Measurements from ENCODE around the gene SLC6A18. TPM values are rescaled to one million over a fixed set of nuclear protein-coding genes. Genes with fewer than 3 reads are reported as not detected.

Gene SLC6A18
- total RNA-seq, 1 donor from 2014 or later, result not detected

DNA sequence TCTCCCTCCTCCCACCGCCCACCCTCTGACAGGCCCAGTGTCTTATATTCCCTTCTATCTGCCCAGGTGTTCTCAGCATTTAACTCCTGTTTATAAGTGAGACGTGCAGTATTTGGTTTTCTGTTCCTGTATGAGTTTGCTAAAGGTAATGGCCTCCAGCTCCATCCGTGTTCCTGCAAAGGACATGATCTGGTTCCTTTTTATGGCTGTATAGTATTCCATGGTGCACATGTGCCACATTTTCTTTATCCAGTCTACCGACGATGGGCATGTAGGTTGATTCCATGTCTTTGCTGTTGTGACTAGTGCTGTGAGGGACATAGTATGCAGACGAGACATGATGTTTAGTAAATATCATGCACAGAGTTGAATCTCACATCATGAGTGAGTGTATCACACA is 30.8 kb upstream of the SLC6A18 start:
- H3K36me3 ChIP-seq (ENCODE audit: control insufficient read depth, insufficient read depth, low read length), result no peaks in the 10 kb centered on the region
- no peak for DNase-seq (ENCODE audit: low read depth)
- H3K27me3 ChIP-seq (ENCODE audit: control insufficient read depth, insufficient read depth, low read length), result peaks cover 15% of the 10 kb centered on the region
- H3K4me3 ChIP-seq (ENCODE audit: low read depth, low read length), result no peak overlapping the region
- TF ChIP-seq, protein P1, sequence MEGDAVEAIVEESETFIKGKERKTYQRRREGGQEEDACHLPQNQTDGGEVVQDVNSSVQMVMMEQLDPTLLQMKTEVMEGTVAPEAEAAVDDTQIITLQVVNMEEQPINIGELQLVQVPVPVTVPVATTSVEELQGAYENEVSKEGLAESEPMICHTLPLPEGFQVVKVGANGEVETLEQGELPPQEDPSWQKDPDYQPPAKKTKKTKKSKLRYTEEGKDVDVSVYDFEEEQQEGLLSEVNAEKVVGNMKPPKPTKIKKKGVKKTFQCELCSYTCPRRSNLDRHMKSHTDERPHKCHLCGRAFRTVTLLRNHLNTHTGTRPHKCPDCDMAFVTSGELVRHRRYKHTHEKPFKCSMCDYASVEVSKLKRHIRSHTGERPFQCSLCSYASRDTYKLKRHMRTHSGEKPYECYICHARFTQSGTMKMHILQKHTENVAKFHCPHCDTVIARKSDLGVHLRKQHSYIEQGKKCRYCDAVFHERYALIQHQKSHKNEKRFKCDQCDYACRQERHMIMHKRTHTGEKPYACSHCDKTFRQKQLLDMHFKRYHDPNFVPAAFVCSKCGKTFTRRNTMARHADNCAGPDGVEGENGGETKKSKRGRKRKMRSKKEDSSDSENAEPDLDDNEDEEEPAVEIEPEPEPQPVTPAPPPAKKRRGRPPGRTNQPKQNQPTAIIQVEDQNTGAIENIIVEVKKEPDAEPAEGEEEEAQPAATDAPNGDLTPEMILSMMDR (IDR thresholded peaks at IDR 0.05; ENCODE audit: insufficient read depth, low read length, poor library complexity, severe bottlenecking), result no peak

DNA sequence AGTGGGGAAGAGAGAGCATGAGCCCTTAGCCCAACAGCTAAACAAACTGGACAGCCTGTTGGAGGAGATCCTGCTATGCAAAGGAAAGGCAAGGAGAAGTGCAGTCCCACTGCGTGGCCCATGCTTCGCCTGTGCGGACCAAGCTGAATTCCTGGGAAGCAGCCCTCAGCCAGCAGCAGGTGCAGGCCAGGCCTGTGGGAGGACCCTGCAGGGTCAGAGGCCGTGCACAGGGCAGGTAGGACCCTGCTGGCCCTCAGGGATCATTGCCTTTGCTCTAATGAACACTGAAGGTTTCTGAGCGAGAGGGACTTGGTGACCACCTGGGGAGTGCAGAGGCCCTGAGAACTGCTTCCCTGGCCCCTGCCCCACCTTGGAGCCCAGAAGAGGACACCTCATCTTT is 29.7 kb upstream of the SLC6A18 start:
- Histone ChIP-seq H3K27me3 (ENCODE audit: control insufficient read depth, insufficient read depth, low read length) (peaks cover 13% of the 10 kb centered on the region), H3K36me3 (ENCODE audit: control insufficient read depth, insufficient read depth, low read length) (no peaks in the 10 kb centered on the region), H3K4me3 (ENCODE audit: low read depth, low read length) (no peak overlapping the region)
- no peak for DNase-seq (ENCODE audit: low read depth)
- TF ChIP-seq, protein P1 (IDR thresholded peaks at IDR 0.05; ENCODE audit: insufficient read depth, low read length, poor library complexity, severe bottlenecking), result no peak

DNA sequence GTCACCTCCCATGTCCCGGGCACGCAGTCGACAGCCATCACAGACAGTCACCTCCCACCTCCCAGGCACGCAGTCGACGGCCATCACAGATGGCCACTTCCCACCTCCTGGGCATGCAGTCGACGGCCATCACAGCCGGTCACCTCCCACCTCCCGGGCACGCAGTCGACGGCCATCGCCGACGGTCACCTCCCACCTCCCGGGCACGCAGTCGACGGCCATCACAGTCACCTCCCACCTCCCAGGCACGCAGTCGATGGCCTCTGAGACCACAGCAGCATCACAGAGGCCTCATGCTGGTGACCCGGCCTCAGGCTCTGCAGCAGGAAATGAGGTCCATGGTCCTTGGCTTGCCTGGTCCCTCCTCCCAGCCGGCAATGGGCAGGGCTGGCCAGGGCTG is 29.3 kb upstream of the SLC6A18 start:
- peaks cover 11% of the 10 kb centered on the region for H3K27me3 ChIP-seq (ENCODE audit: control insufficient read depth, insufficient read depth, low read length)
- no peak overlapping the region for H3K4me3 ChIP-seq (ENCODE audit: low read depth, low read length)
- H3K36me3 ChIP-seq (ENCODE audit: control insufficient read depth, insufficient read depth, low read length), result no peaks in the 10 kb centered on the region
- DNase-seq (ENCODE audit: low read depth), result no peak
- TF ChIP-seq, protein P1 (IDR thresholded peaks at IDR 0.05; ENCODE audit: insufficient read depth, low read length, poor library complexity, severe bottlenecking), result no peak

DNA sequence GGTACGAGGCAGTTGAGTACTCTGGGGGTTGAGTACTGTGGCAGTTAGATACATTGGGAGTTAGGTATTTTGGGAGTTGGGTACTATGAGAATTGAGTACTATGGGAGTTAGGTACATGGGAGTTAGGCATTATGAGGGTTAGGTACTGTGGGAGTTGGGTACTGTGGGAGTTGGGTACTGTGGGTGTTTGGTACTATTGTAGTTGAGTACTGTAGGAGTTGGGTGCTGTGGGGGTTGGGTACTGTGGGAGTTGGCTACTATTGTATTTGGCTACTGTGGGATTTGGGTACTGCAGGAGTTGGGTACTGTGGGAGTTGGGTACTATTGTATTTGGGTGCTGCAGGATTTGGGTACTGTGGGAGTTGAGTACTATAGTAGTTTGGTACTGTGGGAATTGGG is 28.6 kb upstream of the SLC6A18 start:
- DNase-seq (ENCODE audit: low read depth), result no peak
- TF ChIP-seq, protein P1 (IDR thresholded peaks at IDR 0.05; ENCODE audit: insufficient read depth, low read length, poor library complexity, severe bottlenecking), result no peak
- no peaks in the 10 kb centered on the region for H3K36me3 ChIP-seq (ENCODE audit: control insufficient read depth, insufficient read depth, low read length)
- H3K4me3 ChIP-seq (ENCODE audit: low read depth, low read length), result no peak overlapping the region
- H3K27me3 ChIP-seq (ENCODE audit: control insufficient read depth, insufficient read depth, low read length), result peaks cover 10% of the 10 kb centered on the region

DNA sequence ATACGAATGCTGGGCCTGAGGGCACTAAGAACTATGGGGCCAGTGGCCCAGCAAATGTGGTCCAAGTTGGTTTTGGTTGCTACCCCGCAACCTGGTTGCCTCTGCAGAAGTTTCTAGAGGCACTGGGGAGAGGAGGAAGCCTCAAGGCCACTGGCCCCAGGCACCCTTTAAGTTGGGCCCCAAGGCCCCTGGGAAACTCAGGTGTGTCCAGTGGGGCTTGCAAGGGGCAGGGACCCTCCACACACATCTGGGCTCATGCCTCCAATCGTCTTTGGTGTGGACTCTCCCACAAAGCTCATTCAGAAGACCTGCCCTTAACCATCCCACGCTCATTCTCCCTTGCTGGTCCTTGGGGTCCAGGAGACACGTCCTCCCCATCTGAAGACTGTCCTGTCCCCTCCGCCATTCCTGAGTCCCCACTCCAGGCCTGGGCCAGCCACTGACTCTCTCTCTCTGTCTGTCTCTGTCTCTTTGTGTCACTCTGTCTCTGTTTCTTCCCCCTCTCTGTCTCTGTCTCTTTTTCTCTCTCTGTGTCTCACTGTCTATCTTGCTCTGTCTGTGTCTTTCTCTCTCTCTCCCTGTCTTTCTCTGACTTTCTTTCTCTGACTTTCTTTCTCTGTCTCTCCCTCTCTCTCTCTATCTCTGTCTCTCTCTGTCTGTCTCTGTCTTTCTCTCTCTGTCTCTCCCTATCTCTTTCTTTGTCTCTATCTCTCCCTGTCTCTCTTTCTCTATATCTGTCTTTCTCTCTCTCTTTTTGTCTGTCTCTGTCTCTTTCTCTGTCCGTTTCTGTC is 27.1 kb upstream of the SLC6A18 start:
- peaks cover 8% of the 10 kb centered on the region for H3K27me3 ChIP-seq (ENCODE audit: control insufficient read depth, insufficient read depth, low read length)
- no peak overlapping the region for H3K4me3 ChIP-seq (ENCODE audit: low read depth, low read length)
- TF ChIP-seq, protein P1 (IDR thresholded peaks at IDR 0.05; ENCODE audit: insufficient read depth, low read length, poor library complexity, severe bottlenecking), result no peak
- no peak for DNase-seq (ENCODE audit: low read depth)
- H3K36me3 ChIP-seq (ENCODE audit: control insufficient read depth, insufficient read depth, low read length), result no peaks in the 10 kb centered on the region

DNA sequence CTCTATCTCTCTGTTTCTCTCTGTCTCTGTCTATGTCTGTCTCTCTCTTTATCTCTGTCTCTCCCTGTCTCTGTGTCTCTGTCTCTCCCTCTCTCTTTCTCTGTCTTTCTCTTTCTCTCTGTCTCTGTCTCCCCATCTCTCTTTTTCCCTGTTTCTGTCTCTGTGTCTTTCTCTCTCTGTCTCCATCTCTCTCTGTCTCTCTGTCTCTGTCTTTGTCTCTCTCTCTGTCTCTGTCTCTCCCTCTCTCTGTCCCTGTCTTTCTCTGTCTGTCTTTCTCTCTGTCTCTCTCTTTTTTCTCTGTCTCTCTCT is 25.9 kb upstream of the SLC6A18 start:
- no peak for DNase-seq (ENCODE audit: low read depth)
- TF ChIP-seq, protein P1 (IDR thresholded peaks at IDR 0.05; ENCODE audit: insufficient read depth, low read length, poor library complexity, severe bottlenecking), result no peak
- no peak overlapping the region for H3K4me3 ChIP-seq (ENCODE audit: low read depth, low read length)
- H3K27me3 ChIP-seq (ENCODE audit: control insufficient read depth, insufficient read depth, low read length), result peaks cover 4% of the 10 kb centered on the region
- H3K36me3 ChIP-seq (ENCODE audit: control insufficient read depth, insufficient read depth, low read length), result no peaks in the 10 kb centered on the region

Measured in kidney epithelial cell (primary cell).